ENCODE data around the gene RXRB. TPM values are rescaled to one million over a fixed set of nuclear protein-coding genes. Genes with fewer than 3 reads are reported as not detected.

RXRB gene
- total RNA-seq, 1 donor from 2014 or later, result 46.5 TPM

GRCh38 chr6:33211136-33211535 is 10.7 kb upstream of the RXRB start:
- Mint-ChIP-seq H3K4me3 (ENCODE audit: unreplicated experiment) (no peak overlapping the region), H3K27me3 (ENCODE audit: low read depth) (no peaks in the 10 kb centered on the region), H3K36me3 (ENCODE audit: low read depth) (peaks cover 9% of the 10 kb centered on the region), H3K4me1 (ENCODE audit: low read depth) (peaks cover 49% of the 10 kb centered on the region), H3K27ac (ENCODE audit: unreplicated experiment) (no peak overlapping the region), H3K9me3 (ENCODE audit: low read depth) (no peaks in the 10 kb centered on the region)
- DNase-seq (ENCODE audit: low spot score), result no peak
- TF ChIP-seq CTCF (IDR thresholded peaks at IDR 0.05), result no peak

GRCh38 chr6:33209856-33210255 is 9.4 kb upstream of the RXRB start:
- Mint-ChIP-seq H3K4me3 (ENCODE audit: unreplicated experiment) (no peak overlapping the region), H3K9me3 (ENCODE audit: low read depth) (no peaks in the 10 kb centered on the region), H3K27me3 (ENCODE audit: low read depth) (no peaks in the 10 kb centered on the region), H3K36me3 (ENCODE audit: low read depth) (peaks cover 9% of the 10 kb centered on the region), H3K27ac (ENCODE audit: unreplicated experiment) (no peak overlapping the region), H3K4me1 (ENCODE audit: low read depth) (peaks cover 61% of the 10 kb centered on the region)
- TF ChIP-seq CTCF (IDR thresholded peaks at IDR 0.05), result no peak
- DNase-seq (ENCODE audit: low spot score), result no peak

GRCh38 chr6:33208091-33208967 is 7.9 kb upstream of the RXRB start, which contains the start of gene RING1:
Gene RING1 (plus strand): TSS chr6:33208500. CDS start chr6:33208823, 323 bp downstream.
- Mint-ChIP-seq H3K27me3 (ENCODE audit: low read depth) (no peaks in the 10 kb centered on the region), H3K27ac (ENCODE audit: unreplicated experiment) (peak within 1 kb of the TSS; percentile 98), H3K36me3 (ENCODE audit: low read depth) (peaks cover 13% of the 10 kb centered on the region), H3K9me3 (ENCODE audit: low read depth) (no peaks in the 10 kb centered on the region), H3K4me1 (ENCODE audit: low read depth) (peaks cover 63% of the 10 kb centered on the region), H3K4me3 (ENCODE audit: unreplicated experiment) (peak within 1 kb of the TSS; percentile 96)
- no peak for TF ChIP-seq CTCF (IDR thresholded peaks at IDR 0.05)
- no peak for DNase-seq (ENCODE audit: low spot score)

- Mint-ChIP-seq H3K9me3 (ENCODE audit: low read depth) (no peaks in the 10 kb centered on the region), H3K4me3 (ENCODE audit: unreplicated experiment) (peak overlapping the region; percentile 96), H3K4me1 (ENCODE audit: low read depth) (peaks cover 63% of the 10 kb centered on the region), H3K27me3 (ENCODE audit: low read depth) (no peaks in the 10 kb centered on the region), H3K36me3 (ENCODE audit: low read depth) (peaks cover 20% of the 10 kb centered on the region), H3K27ac (ENCODE audit: unreplicated experiment) (peak overlapping the region; percentile 98)
- no peak for DNase-seq (ENCODE audit: low spot score)
- no peak for TF ChIP-seq CTCF (IDR thresholded peaks at IDR 0.05)
Observed at GRCh38 chr6:33207552-33208090, 7.2 kb upstream of the RXRB start.

GRCh38 chr6:33206864-33207551 is 6.5 kb upstream of the RXRB start:
- no peak for DNase-seq (ENCODE audit: low spot score)
- no peaks in the 10 kb centered on the region for H3K9me3 Mint-ChIP-seq (ENCODE audit: low read depth)
- H3K4me1 Mint-ChIP-seq (ENCODE audit: low read depth), result peaks cover 63% of the 10 kb centered on the region
- peak overlapping the region; percentile 96 for H3K4me3 Mint-ChIP-seq (ENCODE audit: unreplicated experiment)
- peak overlapping the region; percentile 98 for H3K27ac Mint-ChIP-seq (ENCODE audit: unreplicated experiment)
- no peaks in the 10 kb centered on the region for H3K27me3 Mint-ChIP-seq (ENCODE audit: low read depth)
- TF ChIP-seq CTCF (IDR thresholded peaks at IDR 0.05), result no peak
- H3K36me3 Mint-ChIP-seq (ENCODE audit: low read depth), result peaks cover 26% of the 10 kb centered on the region
